Mesodermal cell (in vitro differentiated cells): ENCODE measurements around the gene DLGAP1.

Experiments
- H3K27ac ChIP-seq: 2 replicates; pipeline ENCODE4 v1.7.0; 2013; ENCODE audit warnings: mild to moderate bottlenecking, low read depth, low read length, moderate library complexity; ENCODE audit not compliant: severe bottlenecking
- H3K36me3 ChIP-seq: 2 replicates; pipeline ENCODE4 v1.7.1; 2013; ENCODE audit warnings: mild to moderate bottlenecking, low read length, moderate library complexity; ENCODE audit not compliant: control insufficient read depth, insufficient read depth
- H3K4me1 ChIP-seq: one replicate; pipeline ENCODE4 v1.7.1; 2013; ENCODE audit warnings: mild to moderate bottlenecking, low read length; ENCODE audit not compliant: insufficient read depth, control insufficient read depth, poor library complexity, severe bottlenecking
- H3K4me3 ChIP-seq: 2 replicates; pipeline ENCODE4 v1.7.0; 2013; ENCODE audit warnings: low read length, control low read depth, mild to moderate bottlenecking; ENCODE audit not compliant: insufficient read depth, poor library complexity, severe bottlenecking; ENCODE audit errors: extremely low read depth
- H3K9me3 ChIP-seq: 2 replicates; pipeline ENCODE4 v1.7.1; 2013; ENCODE audit warnings: mild to moderate bottlenecking, low read length, moderate library complexity; ENCODE audit not compliant: control insufficient read depth
- WGBS, 2 experiments: methylation state at CpG; one replicate each; pipeline ENCODE4 v1.1.5; 2013; ENCODE audit warnings: missing lambda C conversion rate in 2 of 2; ENCODE audit not compliant: insufficient coverage in 2 of 2; 5-methylcytosine and 5-hydroxymethylcytosine counted together

The DLGAP1 gene

GRCh38 chr18:3449512-3450011 lies 1005.5 kb downstream of the DLGAP1 start:
- Histone ChIP-seq H3K27ac (peak overlapping the region; percentile 100), H3K9me3 (no peaks in the 10 kb centered on the region), H3K4me3 (peak overlapping the region; percentile 95), H3K36me3 (peaks cover 24% of the 10 kb centered on the region), H3K4me1 (peaks cover 9% of the 10 kb centered on the region)
- WGBS, 2 experiments: 0% methylated on average over 19 to 22 of the region's 47 CpGs

- Histone ChIP-seq H3K27ac (peak overlapping the region; percentile 100), H3K4me3 (peak overlapping the region; percentile 95), H3K36me3 (peaks cover 24% of the 10 kb centered on the region), H3K4me1 (peaks cover 9% of the 10 kb centered on the region), H3K9me3 (no peaks in the 10 kb centered on the region)
- 0 to 1% methylated on average over 25 to 33 of the region's 38 CpGs for WGBS, 2 experiments
These were observed 1006.1 kb downstream of the DLGAP1 start for GRCh38 chr18:3448838-3449511.

GRCh38 chr18:3447895-3448837 lies 1006.9 kb downstream of the DLGAP1 start:
- Histone ChIP-seq H3K4me1 (peaks cover 9% of the 10 kb centered on the region), H3K36me3 (peaks cover 22% of the 10 kb centered on the region), H3K4me3 (peak overlapping the region; percentile 95), H3K9me3 (no peaks in the 10 kb centered on the region), H3K27ac (peak overlapping the region; percentile 100)
- 1% methylated on average over 45 to 61 of the region's 63 CpGs for WGBS, 2 experiments

GRCh38 chr18:3447068-3447894 lies 1007.8 kb downstream of the DLGAP1 start:
- H3K9me3 ChIP-seq: no peaks in the 10 kb centered on the region

More at GRCh38 chr18:3447068-3447894, 1007.8 kb downstream of the DLGAP1 start:
- Histone ChIP-seq H3K4me1 (peaks cover 9% of the 10 kb centered on the region), H3K4me3 (peak overlapping the region; percentile 95), H3K27ac (peak overlapping the region; percentile 100), H3K36me3 (peaks cover 13% of the 10 kb centered on the region)
- WGBS, 2 experiments: 3 to 4% methylated on average over 13 to 17 of the region's 22 CpGs
